Liver (tissue), 9 donors: ENCODE results near the gene PRG2. TPM values are rescaled to one million over a fixed set of nuclear protein-coding genes. Genes with fewer than 3 reads are reported as not detected.

Experiments used
- DNase-seq: peaks from one replicate; pipeline ENCODE4 v3.0.0-alpha.2; 2017; ENCODE audit warnings: low spot score
- H3K27ac ChIP-seq, 2 donors: one replicate each; pipeline ENCODE4 v1.7.0; 2013; ENCODE audit warnings: inconsistent platforms in 2 of 2, low read length in 2 of 2, control low read depth in 1 of 2, low read depth in 1 of 2, mild to moderate bottlenecking in 1 of 2
- H3K27me3 ChIP-seq, 4 donors: one replicate each; pipeline versions ENCODE4 v1.6.1 to v1.7.0; 2013; ENCODE audit warnings: low read length in 3 of 4, inconsistent platforms in 1 of 4, mild to moderate bottlenecking in 1 of 4, moderate library complexity in 1 of 4; ENCODE audit not compliant: control insufficient read depth in 4 of 4, insufficient read depth in 4 of 4
- H3K36me3 ChIP-seq, 4 donors: one replicate each; pipeline versions ENCODE4 v1.6.1 to v1.7.0; 2013; ENCODE audit warnings: low read length in 3 of 4, mild to moderate bottlenecking in 3 of 4, low read depth in 1 of 4, moderate library complexity in 1 of 4; ENCODE audit not compliant: control insufficient read depth in 4 of 4, insufficient read depth in 3 of 4
- H3K4me1 ChIP-seq, 4 donors: one replicate each; pipeline versions ENCODE4 v1.6.1 to v1.7.0; 2013; ENCODE audit warnings: low read length in 3 of 4, mild to moderate bottlenecking in 3 of 4, moderate library complexity in 1 of 4; ENCODE audit not compliant: control insufficient read depth in 4 of 4, insufficient read depth in 4 of 4
- H3K4me3 ChIP-seq, 3 donors: one replicate each; pipeline versions ENCODE4 v1.6.1 to v1.7.0; 2013; ENCODE audit warnings: low read length in 3 of 3, control low read depth in 1 of 3, low read depth in 1 of 3, mild to moderate bottlenecking in 1 of 3
- H3K9ac ChIP-seq, 2 donors: one replicate each; pipeline ENCODE4 v1.7.0; 2013; ENCODE audit warnings: low read length in 2 of 2, mild to moderate bottlenecking in 2 of 2, moderate library complexity in 2 of 2, control low read depth in 1 of 2, low read depth in 1 of 2
- H3K9me3 ChIP-seq, 4 donors: one replicate each; pipeline versions ENCODE4 v1.6.1 to v1.7.0; 2013; ENCODE audit warnings: low read length in 3 of 4; ENCODE audit not compliant: control insufficient read depth in 4 of 4
- ATF3 ChIP-seq: IDR thresholded peaks from 2 replicates; pipeline ENCODE4 v1.6.1; 2016; ENCODE audit warnings: antibody characterized with exemption
- CTCF ChIP-seq: fragments of 150-350 bp; IDR thresholded peaks from 2 replicates; pipeline ENCODE4 v1.5.1; 2017; ENCODE audit warnings: improper control_type of control experiment, low read depth, low read length; ENCODE audit not compliant: missing input control
- EGR1 ChIP-seq, 2 donors: IDR thresholded peaks; 2 replicates each; pipeline ENCODE4 v1.6.1; 2016 to 2018; ENCODE audit warnings: antibody characterized with exemption in 2 of 2, low read depth in 2 of 2
- FOXA2 ChIP-seq: IDR thresholded peaks from 2 replicates; pipeline ENCODE4 v1.6.1; 2016; ENCODE audit warnings: antibody characterized with exemption
- GABPA ChIP-seq, 2 donors: IDR thresholded peaks in 1 of 2; conservative IDR thresholded peaks in 1 of 2; 2 replicates each; pipeline ENCODE4 v1.6.1; 2016; ENCODE audit warnings: antibody characterized with exemption in 2 of 2, mild to moderate bottlenecking in 1 of 2, moderate library complexity in 1 of 2
- HNF4A ChIP-seq, 2 donors: conservative IDR thresholded peaks; 2 replicates each; pipeline ENCODE4 v1.6.1; 2016; ENCODE audit warnings: antibody characterized with exemption in 2 of 2, mild to moderate bottlenecking in 2 of 2
- HNF4G ChIP-seq: IDR thresholded peaks from 2 replicates; pipeline ENCODE4 v1.6.1; 2016; ENCODE audit warnings: antibody characterized with exemption
- JUND ChIP-seq, 2 donors: IDR thresholded peaks; 2 replicates each; pipeline ENCODE4 v1.6.1; 2016; ENCODE audit warnings: antibody characterized with exemption in 2 of 2
- MAX ChIP-seq: IDR thresholded peaks from 2 replicates; pipeline ENCODE4 v1.6.1; 2016; ENCODE audit warnings: antibody characterized with exemption
- NR2F2 ChIP-seq: IDR thresholded peaks from 2 replicates; pipeline ENCODE4 v1.6.1; 2016; ENCODE audit warnings: antibody characterized with exemption
- RAD21 ChIP-seq, 2 donors: IDR thresholded peaks; 2 replicates each; pipeline ENCODE4 v1.6.1; 2016; ENCODE audit warnings: antibody characterized with exemption in 2 of 2, mild to moderate bottlenecking in 2 of 2
- REST ChIP-seq: IDR thresholded peaks from 2 replicates; pipeline ENCODE4 v1.6.1; 2016; ENCODE audit warnings: antibody characterized with exemption, mild to moderate bottlenecking
- RXRA ChIP-seq, 2 donors: IDR thresholded peaks; 2 replicates each; pipeline ENCODE4 v1.6.1; 2017 to 2018; ENCODE audit warnings: antibody characterized with exemption in 2 of 2, mild to moderate bottlenecking in 1 of 2
- SP1 ChIP-seq: IDR thresholded peaks from 2 replicates; pipeline ENCODE4 v1.6.1; 2018; ENCODE audit warnings: antibody characterized with exemption, mild to moderate bottlenecking
- TAF1 ChIP-seq: conservative IDR thresholded peaks from 2 replicates; pipeline ENCODE4 v1.6.1; 2016; ENCODE audit warnings: antibody characterized with exemption, mild to moderate bottlenecking
- ZBTB33 ChIP-seq: IDR thresholded peaks from 2 replicates; pipeline ENCODE4 v1.6.1; 2016; ENCODE audit warnings: antibody characterized with exemption
- WGBS: extraction: QIAGEN DNeasy Blood & Tissue Kit; methylation state at CpG from one replicate; pipeline ENCODE4 v1.1.7; 2013; 5-methylcytosine and 5-hydroxymethylcytosine counted together
- polyA plus RNA-seq, 2 donors: library from polyadenylated mRNA; stranded (reverse) in 1 of 2; unstranded in 1 of 2; fragments of 200-250 nt in 1 of 2; fragments of >200 nt in 1 of 2; fragmentation: Nextera tagmentation in 1 of 2; extraction: Ambion mirVana in 1 of 2; gene quantifications; one replicate each; pipeline versions ENCODE4 v1.2.1 to v1.2.3, GENCODE V29; 2013 to 2015
- total RNA-seq, 2 donors: library from RNA; depleted of rRNA; stranded (reverse); fragments of >200 nt; gene quantifications; one replicate each; pipeline ENCODE4 v1.2.3, GENCODE V29; 2014
- donor health status: healthy.
- donor health status: healthy.
- donor health status: healthy.
- donor health status: healthy.
- donor health status: healthy.

PRG2 gene
- total and polyA plus RNA-seq, 4 donors: 0.74 to 24.2 (median 1.2) TPM; not detected in 1

GRCh38 chr11:57370941-57371340 lies 19.5 kb downstream of the PRG2 start (continued):
- no peak for TF ChIP-seq CTCF
- TF ChIP-seq FOXA2: no peak
- TF ChIP-seq ZBTB33: no peak

GRCh38 chr11:57370251-57370650 lies 20.2 kb downstream of the PRG2 start:
- Histone ChIP-seq H3K27me3 (no peaks in the 10 kb centered on the region), H3K4me1 (no peaks in the 10 kb centered on the region), H3K9ac (no peak overlapping the region), H3K36me3 (no peaks in the 10 kb centered on the region), H3K27ac (no peak overlapping the region), H3K4me3 (no peak overlapping the region), H3K9me3 (no peaks in the 10 kb centered on the region)
- no peak for DNase-seq
- 95% methylated on average over 7 of the region's 7 CpGs for WGBS
- TF ChIP-seq GABPA (IDR thresholded peaks at IDR 0.05 in 1 of 2, conservative IDR thresholded peaks at IDR 0.05 in 1 of 2) (no peak), EGR1 (IDR thresholded peaks at IDR 0.05; ENCODE audit: low read depth in 2 of 2) (no peak), MAX (no peak), FOXA2 (no peak), SP1 (no peak)

GRCh38 chr11:57368845-57369232 lies 21.6 kb downstream of the PRG2 start:
- H3K36me3 ChIP-seq: no peaks in the 10 kb centered on the region
- no peak overlapping the region for H3K4me3 ChIP-seq
- TF ChIP-seq EGR1 (IDR thresholded peaks at IDR 0.05; ENCODE audit: low read depth in 2 of 2): no peak
- no peak for TF ChIP-seq ATF3
- no peak for TF ChIP-seq FOXA2
- no peak for TF ChIP-seq HNF4G
- no peak for TF ChIP-seq MAX
- TF ChIP-seq RXRA (IDR thresholded peaks at IDR 0.05): no peak
- no peak for TF ChIP-seq GABPA (IDR thresholded peaks at IDR 0.05 in 1 of 2, conservative IDR thresholded peaks at IDR 0.05 in 1 of 2)
- no peak for TF ChIP-seq ZBTB33
- TF ChIP-seq TAF1: no peak
- no peak for TF ChIP-seq REST
- TF ChIP-seq RAD21 (IDR thresholded peaks at IDR 0.05): no peak
- no peak for TF ChIP-seq JUND (IDR thresholded peaks at IDR 0.05)
- TF ChIP-seq HNF4A (conservative IDR thresholded peaks at IDR 0.05): no peak
- TF ChIP-seq NR2F2: no peak
- DNase-seq: no peak
- no peaks in the 10 kb centered on the region for H3K9me3 ChIP-seq
- no peaks in the 10 kb centered on the region for H3K27me3 ChIP-seq
- no peaks in the 10 kb centered on the region for H3K4me1 ChIP-seq
- no peak overlapping the region for H3K27ac ChIP-seq
- H3K9ac ChIP-seq: no peak overlapping the region
- 85% methylated on average over 5 of the region's 5 CpGs for WGBS
